ENCODE data around the gene ARF1.

The ARF1 gene

DNA sequence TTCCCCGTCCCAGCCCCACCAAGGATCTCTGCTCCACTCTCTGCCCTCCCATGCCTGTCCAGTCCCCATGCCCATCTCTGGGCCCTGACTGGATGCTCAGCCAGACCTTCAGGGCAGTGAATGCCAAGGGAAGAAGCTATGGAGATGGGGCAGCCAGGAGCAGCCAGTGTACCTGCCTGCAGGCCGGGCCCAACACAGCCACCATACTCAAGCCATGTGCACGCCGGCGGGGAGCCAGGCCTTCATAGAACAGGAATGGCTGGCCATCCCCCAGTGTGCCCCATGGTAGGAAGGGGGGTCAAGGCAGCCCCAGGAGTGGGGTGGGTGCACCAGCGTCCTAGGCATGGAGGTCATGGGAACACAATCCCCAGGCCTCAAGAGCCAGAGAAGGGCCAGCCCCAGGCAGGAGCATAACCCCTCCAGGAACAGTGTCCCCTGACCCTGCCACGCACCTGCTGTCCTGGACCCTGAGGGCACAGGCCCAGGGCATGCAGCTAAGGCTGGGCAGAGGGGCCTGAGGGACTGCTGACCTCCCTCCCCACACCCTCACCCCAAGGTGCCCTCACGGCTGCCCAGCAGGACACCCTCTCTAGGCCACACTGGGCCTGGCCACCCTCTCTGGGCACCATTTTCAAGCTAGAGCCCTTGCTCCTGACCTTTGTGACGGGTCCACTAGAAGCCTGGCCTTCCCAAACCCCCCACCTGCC is 20.3 kb upstream of the ARF1 start:
- no peak for DNase-seq
- Histone ChIP-seq H3K36me3 (no peaks in the 10 kb centered on the region), H3K27me3 (ENCODE audit: insufficient read depth, low read depth, severe bottlenecking) (peaks cover 17% of the 10 kb centered on the region), H3K4me3 (ENCODE audit: low read depth, low read length) (no peak overlapping the region), H3K9me3 (ENCODE audit: severe bottlenecking) (no peaks in the 10 kb centered on the region), H3K27ac (no peak overlapping the region)
- TF ChIP-seq, protein P1, sequence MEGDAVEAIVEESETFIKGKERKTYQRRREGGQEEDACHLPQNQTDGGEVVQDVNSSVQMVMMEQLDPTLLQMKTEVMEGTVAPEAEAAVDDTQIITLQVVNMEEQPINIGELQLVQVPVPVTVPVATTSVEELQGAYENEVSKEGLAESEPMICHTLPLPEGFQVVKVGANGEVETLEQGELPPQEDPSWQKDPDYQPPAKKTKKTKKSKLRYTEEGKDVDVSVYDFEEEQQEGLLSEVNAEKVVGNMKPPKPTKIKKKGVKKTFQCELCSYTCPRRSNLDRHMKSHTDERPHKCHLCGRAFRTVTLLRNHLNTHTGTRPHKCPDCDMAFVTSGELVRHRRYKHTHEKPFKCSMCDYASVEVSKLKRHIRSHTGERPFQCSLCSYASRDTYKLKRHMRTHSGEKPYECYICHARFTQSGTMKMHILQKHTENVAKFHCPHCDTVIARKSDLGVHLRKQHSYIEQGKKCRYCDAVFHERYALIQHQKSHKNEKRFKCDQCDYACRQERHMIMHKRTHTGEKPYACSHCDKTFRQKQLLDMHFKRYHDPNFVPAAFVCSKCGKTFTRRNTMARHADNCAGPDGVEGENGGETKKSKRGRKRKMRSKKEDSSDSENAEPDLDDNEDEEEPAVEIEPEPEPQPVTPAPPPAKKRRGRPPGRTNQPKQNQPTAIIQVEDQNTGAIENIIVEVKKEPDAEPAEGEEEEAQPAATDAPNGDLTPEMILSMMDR (IDR thresholded peaks at IDR 0.05; ENCODE audit: low read depth, low read length), result no peak

DNA sequence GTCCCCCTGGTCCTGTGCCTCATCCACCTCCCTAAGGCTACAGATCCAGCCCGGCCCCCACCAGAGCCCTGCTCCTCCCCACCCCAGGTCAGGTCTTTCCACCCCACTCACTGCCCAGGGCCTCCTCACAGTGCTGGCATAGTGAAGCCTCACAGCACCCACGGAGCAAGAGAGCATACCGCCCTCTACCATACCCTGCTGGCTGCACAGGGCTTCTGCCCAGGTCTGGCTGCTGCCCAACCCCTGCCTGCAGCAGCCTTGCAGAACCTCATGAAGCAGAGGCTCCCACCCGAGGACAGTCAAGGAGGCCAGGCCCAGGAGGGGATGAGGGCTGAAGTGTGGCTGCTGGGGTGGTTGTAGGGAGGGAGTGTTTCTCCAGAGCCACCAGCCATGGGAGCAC is 19.7 kb upstream of the ARF1 start:
- H3K36me3 ChIP-seq, result no peaks in the 10 kb centered on the region
- H3K4me3 ChIP-seq (ENCODE audit: low read depth, low read length), result no peak overlapping the region
- TF ChIP-seq, protein P1 (IDR thresholded peaks at IDR 0.05; ENCODE audit: low read depth, low read length), result no peak
- peaks cover 18% of the 10 kb centered on the region for H3K27me3 ChIP-seq (ENCODE audit: insufficient read depth, low read depth, severe bottlenecking)
- DNase-seq, result no peak
- no peaks in the 10 kb centered on the region for H3K9me3 ChIP-seq (ENCODE audit: severe bottlenecking)
- no peak overlapping the region for H3K27ac ChIP-seq

DNA sequence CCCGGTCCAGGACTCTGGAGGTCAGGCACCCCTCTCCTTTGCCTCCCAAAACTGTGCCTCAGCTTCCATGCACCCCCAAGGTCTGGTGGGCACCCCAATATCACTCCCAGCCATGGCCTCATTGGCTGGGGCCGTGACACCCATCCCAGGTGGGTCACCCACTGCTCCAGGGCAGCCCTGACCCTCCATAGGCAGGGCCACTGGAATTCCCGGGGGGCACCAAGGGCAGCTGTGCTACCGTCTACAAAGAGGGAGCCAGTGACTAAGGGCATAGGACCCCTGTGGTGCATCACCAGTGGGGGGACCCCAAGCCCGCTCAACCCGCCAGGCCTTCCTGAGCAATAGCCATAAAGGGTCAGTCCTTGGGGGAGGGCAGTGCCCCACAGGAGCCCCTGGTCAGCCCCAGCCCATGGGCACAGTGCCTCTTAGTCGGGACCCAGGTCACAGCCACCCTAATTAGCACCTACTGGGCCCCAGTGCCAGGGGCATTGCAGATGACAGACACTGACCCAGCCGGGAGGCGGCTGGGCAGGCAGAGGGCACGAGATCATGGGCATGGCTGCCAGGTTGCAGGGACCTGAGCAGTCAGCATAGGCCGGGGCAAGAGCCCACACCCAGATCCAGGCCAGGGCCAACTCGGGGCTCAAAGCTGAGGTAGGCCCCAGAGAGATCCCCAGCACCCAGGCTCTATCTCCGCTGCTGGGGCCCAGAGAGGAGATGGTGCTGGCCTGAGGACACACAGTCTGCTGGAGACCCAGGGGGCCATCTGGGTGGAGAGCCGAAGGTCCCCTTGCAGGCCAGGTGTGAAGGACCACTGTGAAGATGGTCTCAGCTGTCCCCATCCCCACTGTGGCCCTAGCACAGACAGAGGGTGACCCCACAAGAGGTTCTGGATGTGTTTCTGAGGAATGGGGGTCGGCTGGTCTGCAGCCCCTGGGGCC is 19.0 kb upstream of the ARF1 start:
- H3K27me3 ChIP-seq (ENCODE audit: insufficient read depth, low read depth, severe bottlenecking), result peaks cover 16% of the 10 kb centered on the region
- DNase-seq, result no peak
- TF ChIP-seq, protein P1 (IDR thresholded peaks at IDR 0.05; ENCODE audit: low read depth, low read length), result no peak

DNA sequence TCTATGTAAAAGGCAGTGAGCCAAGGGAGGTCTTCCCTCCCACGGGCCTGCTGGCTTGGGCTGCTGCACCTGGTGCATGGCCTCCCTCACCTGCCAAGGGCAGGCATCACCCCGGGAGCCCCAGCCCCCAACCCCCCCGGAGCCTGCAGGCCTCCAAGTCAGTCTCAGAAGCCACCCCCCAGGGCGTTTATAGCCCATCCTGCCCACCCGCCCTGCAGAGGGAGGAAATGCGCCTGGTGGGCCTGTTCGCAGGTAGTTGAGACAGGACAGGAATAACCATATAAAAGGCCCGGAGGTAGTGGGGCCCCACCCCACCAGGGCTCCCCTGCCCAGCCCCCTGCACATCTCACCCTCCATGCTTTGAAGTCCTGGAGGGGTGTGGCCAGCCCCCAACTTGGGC is 18.2 kb upstream of the ARF1 start:
- TF ChIP-seq, protein P1 (IDR thresholded peaks at IDR 0.05; ENCODE audit: low read depth, low read length), result no peak
- H3K9me3 ChIP-seq (ENCODE audit: severe bottlenecking), result no peaks in the 10 kb centered on the region
- no peaks in the 10 kb centered on the region for H3K36me3 ChIP-seq
- H3K27ac ChIP-seq, result no peak overlapping the region
- H3K4me3 ChIP-seq (ENCODE audit: low read depth, low read length), result no peak overlapping the region
- peaks cover 8% of the 10 kb centered on the region for H3K27me3 ChIP-seq (ENCODE audit: insufficient read depth, low read depth, severe bottlenecking)
- DNase-seq, result no peak

More for the DNA sequence above, 19.0 kb upstream of the ARF1 start:
- H3K27ac ChIP-seq, result no peak overlapping the region
- no peaks in the 10 kb centered on the region for H3K36me3 ChIP-seq
- H3K9me3 ChIP-seq (ENCODE audit: severe bottlenecking), result no peaks in the 10 kb centered on the region
- no peak overlapping the region for H3K4me3 ChIP-seq (ENCODE audit: low read depth, low read length)

DNA sequence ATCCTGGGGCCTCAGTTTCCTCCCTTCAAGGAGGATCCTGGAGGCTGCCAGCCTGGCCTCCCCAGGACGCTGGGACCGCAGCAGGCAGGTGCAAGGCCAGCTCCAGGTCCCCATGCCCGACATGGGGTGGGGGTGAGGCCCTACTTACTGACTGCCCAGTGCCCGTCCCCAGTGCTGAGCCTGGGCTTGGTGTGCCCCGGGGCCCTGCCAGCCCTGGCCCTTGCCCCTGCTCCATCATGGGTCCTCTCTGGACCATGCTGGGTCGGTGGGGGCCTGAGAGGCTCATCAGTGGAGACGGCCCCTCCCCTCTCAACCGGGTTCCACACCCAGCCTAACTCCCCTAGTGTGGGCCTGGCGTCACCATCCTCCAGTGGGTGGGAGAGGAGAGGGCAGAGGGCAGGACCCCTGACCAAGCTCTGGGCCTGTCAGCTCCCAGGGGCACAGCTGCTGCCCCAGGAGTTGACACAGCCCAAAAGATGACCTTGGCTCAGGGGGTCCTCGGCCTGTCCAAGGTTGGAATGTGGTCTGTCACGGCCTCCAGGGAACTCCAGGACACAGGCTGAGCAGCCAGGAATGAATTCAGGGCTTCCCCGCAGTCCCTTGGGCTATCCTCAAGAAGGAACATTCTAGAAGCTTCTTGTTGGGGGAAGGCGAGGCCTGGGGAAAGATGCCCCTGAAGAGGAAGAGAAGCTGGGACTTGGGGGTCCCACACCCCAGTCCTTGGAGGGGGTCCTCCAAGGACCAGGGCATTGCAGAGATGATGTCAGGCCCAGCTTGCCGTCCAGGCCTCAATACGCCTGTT is 17.6 kb upstream of the ARF1 start:
- H3K9me3 ChIP-seq (ENCODE audit: severe bottlenecking), result no peaks in the 10 kb centered on the region
- no peak overlapping the region for H3K27ac ChIP-seq
- no peak for DNase-seq
- peaks cover 3% of the 10 kb centered on the region for H3K27me3 ChIP-seq (ENCODE audit: insufficient read depth, low read depth, severe bottlenecking)
- H3K4me3 ChIP-seq (ENCODE audit: low read depth, low read length), result no peak overlapping the region
- H3K36me3 ChIP-seq, result no peaks in the 10 kb centered on the region
- TF ChIP-seq, protein P1 (IDR thresholded peaks at IDR 0.05; ENCODE audit: low read depth, low read length), result no peak
